ENCODE results near the gene PCDHA6.

GRCh38 chr5:140835622-140836510 lies 8.1 kb downstream of the PCDHA6 start:
- TF ChIP-seq REST (IDR thresholded peaks at IDR 0.05; ENCODE audit: low read depth), result no peak
- no peak for TF ChIP-seq EP300 (IDR thresholded peaks at IDR 0.05; ENCODE audit: borderline replicate concordance)
- no peak for TF ChIP-seq TAF1 (IDR thresholded peaks at IDR 0.05; ENCODE audit: low read depth)
- TF ChIP-seq FOXM1 (IDR thresholded peaks at IDR 0.05; ENCODE audit: borderline replicate concordance, low read depth), result no peak

All from Ishikawa (cell line).